Measurements from ENCODE around the gene VIPR2.
"Not testable (repeated sequence)": the region's sequence is repeated elsewhere in the genome, so short reads cannot be mapped to it uniquely, and the experiment has no call there.

Gene VIPR2

DNA sequence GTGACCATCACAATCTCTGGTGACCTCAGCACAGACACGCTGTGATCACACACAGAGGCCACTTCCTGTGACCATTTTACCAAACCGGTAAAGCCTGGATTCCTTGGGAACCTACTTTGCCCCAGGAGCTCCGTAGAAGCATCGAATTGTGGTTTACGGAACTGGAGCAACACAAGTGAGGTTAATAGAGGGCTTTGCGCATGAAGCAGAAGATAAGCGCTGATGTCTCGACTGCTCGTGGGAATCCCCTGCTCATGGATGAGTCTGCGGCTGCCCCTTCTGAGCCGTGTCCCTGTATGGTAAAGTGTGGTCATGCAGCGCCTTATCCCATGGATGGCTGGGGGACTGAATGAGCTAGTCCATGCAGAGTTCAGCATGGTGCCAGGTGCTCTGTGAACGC is 53.6 kb downstream of the VIPR2 start:
- DNase-seq (ENCODE audit: low spot score) = no peak

DNA sequence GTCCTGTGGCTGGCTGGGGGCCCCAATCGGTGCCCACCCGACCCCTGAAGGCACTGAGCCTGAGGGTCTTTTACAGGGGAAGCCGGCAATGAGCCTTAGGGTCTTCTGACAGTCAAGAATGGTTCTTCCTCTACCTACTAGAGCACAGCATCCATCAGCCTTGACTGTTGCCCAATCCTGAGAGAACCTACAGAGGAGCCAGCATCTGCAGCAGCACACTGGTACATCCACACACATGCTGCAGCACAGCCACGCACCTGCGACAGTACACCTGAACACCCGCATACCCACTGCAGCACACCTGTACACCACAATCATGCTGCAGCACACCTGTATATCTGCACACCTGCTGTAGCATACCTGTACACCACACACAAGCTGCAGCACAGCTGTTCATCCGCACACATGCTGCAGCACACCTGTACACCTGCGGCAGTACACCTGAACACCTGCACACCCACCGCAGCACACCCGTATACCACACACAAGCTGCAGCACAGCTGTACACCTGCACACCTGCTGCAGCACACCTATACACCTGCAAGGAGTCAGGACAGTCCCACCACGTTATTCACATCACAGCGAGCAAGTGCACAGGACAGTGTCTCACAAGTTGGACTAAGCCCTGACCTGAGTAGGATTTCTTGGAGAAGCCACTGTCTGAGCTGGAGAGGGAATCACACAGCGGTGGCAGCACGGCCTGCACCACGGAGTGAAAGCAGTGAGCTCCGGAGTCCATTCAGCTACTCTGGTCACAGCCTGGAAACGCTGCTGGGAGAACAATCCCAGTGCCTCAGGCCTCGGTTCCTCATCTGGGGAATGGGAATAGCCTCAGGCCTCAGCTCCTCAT is 56.4 kb downstream of the VIPR2 start:
- no peak for DNase-seq (ENCODE audit: low spot score)

DNA sequence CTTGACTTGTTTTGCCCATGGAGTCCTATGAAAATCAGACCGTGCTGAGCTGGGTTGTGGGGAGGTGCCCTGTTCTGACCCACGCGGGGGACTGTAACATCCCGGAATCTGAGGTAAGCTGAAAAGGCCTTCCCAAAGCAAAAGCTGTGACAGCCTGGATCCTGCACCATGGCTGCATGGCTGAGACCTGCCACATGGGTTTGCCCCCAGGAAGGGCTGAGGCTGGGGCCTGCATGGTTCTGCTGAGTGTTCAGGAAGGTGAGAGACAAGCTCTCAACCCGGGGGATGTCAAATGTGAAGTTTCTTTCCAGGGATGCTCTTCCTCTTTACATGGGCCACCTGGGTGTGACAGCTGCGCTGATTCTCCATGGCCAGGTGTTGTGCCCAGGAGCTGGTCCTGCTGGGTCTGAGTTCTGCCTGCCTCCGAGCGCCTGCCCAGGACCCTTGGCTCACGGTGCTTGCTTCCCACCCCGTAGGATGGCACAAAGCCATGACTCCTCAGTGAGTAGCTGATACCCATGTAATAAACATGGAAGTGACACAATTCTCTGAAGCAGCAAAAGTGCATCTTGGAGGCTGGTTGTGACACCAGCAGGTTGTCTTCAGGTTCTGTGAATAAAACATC is 58.3 kb downstream of the VIPR2 start:
- no peak for DNase-seq (ENCODE audit: low spot score)

DNA sequence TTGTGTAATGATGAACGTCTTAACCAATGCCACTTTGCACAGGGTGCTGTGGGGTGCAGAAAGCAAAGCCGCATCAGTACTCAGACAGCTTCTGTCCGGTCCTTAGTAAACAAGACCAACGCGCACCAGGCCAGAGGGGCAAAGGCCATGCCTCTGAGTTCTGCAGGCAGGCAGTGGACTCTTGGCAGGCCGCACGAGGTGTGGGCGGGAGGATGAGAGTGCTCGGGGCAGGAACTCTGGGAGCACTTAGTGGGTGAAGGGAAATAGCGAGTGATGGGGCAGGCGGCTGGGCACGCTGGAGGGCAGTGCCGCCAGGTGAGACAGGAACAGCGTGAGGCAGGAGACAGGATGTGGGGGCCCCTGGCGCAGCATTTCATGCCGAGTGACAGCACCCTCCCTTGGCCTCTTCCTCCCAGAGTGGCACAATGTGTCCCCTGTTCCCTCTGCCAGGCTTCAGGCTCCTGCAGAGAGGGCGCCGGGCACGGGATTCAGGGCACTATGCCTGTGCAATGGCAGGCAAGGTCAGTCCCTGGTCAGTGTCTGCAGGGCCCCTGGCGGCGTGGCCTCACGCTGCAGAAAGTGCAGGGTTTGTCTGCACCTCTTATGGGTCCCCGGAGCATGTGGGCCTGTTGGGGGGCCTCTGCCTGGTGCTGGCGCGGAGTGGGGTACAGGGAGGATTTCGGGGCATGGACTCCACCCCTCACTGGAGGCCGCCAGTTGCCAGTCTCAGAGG is 60.4 kb downstream of the VIPR2 start:
- no peak for DNase-seq (ENCODE audit: low spot score)

DNA sequence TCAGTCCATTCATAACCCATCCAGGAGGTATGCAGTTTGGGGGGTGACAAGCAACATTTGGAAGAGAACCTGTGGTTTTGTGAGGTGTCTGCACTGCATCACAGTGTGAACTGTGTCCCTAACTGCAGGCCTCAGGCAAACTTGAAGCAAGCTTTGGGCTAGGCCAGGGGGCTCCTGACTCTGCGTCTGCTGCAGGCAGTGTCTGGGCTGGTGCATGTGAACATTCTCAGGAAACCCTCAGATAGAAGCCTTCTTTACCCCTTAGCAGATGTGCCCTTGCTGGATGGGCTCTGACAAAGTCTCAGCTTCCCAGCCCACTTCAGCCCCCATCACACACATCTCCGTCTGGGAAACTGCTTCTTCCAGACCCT is 61.0 kb downstream of the VIPR2 start:
- DNase-seq (ENCODE audit: low spot score) = no peak

DNA sequence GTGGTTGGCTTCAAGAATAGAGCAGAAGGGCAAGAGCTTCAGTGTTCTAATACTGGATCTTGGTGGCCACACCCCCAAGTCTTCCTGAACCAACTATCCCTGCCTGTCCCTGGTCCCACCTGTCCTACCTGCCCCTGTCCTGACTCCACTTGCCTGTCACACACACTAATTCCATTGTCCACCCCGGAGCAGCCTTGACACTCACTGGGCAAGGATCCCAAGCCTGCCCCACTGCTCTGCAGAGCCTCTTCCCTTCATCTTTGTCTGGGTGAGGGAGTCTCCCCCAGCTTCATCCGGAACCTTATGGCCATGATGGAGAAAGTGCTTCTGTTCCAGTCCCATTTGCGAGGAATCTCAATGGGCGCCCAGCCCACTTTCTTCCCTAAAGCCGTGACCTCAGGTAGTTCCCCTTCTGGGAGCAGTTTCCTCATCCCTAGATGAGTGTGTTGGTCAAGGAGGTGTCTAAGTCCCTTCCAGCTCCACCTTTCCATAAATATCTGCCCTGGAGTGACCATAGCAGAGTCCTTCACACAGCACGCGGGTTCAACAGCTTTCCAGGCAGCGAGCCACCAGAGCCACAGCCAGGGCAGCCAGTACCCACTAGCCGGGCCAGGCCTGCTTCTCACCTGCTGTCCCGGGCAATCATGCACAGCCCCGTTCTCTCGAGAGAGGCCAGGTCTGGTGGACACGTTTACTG is 61.5 kb downstream of the VIPR2 start:
- DNase-seq (ENCODE audit: low spot score) = no peak

DNA sequence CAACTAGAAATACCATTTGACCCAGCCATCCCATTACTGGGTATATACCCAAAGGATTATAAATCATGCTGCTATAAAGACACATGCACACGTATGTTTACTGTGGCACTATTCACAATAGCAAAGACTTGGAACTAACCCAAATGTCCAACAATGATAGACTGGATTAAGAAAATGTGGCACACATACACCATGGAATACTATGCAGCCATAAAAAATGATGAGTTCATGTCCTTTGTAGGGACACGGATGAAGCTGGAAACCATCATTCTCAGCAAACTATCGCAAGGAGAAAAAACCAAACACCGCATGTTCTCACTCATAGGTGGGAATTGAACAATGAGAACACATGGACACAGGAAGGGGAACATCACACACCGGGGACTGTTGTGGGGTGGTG is 62.6 kb downstream of the VIPR2 start:
- not testable (repeated sequence) for DNase-seq (ENCODE audit: low spot score)

DNA sequence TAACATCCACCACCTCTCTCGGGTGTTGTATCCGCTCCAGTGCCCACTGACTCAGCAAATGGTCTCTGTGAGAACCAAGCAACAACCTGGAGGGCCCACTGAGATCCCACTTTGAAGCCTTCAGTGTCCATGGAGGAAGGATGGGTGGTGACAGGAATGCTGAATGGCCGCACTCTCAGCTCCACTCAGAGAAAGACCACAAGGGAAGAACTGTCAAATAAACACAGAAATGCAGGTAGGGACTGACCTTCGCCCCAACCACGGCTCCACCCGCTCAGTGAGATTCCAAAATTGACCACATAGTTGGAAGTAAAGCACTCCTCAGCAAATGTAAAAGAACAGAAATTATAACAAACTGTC is 65.8 kb downstream of the VIPR2 start:
- DNase-seq (ENCODE audit: low spot score) = no peak

DNA sequence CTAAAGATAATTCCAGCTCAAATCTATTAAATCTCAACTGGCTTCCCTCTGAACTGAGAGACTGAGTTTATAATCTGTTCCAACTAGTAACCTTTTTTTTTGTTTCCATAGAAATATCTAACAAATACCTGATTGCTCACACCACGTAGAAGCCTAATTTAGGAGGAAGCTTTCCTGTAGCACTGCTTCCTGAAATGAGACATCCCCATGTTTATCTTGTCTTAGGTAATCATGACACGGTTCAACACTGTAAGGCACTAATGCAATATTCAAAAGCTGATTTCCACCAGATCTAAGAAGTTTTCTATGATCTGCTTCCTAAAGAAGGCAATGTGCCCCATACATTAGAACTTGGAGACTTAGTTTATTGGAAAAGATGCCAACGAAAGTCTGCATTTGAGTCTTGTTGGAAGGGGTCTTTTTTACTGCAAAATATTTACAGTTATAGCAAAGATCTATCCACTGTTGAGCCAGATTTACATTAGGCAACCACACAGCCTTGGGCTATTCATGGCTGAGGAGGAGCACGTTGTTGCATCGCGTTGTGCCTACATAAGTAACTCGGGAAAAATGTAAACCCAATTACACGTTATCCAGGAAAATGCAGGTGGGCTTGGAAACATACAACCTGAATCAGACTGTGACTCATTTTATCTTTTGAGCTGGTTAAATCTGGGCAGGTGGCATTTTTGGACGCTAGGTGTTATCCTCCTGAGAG is 66.3 kb downstream of the VIPR2 start:
- DNase-seq (ENCODE audit: low spot score) = no peak

DNA sequence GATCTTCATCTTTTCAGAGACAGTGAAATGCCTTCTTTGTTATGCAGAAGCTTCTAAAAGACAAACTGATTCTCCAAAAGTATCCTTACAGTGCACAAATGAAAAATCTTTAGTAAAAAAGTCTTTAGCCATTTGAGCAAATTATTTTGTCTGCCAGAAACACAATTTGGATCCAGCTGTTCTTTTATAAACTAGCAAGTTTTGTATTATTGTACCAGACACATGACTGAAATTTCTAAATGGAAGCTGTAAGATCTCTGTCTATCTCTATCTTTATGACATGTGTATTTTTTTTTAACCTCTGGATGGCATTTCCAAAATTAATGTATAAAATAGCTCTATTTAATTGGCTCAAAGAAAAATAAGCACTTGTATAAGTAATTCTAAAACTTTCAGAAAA is 68.3 kb downstream of the VIPR2 start:
- no peak for DNase-seq (ENCODE audit: low spot score)

DNA sequence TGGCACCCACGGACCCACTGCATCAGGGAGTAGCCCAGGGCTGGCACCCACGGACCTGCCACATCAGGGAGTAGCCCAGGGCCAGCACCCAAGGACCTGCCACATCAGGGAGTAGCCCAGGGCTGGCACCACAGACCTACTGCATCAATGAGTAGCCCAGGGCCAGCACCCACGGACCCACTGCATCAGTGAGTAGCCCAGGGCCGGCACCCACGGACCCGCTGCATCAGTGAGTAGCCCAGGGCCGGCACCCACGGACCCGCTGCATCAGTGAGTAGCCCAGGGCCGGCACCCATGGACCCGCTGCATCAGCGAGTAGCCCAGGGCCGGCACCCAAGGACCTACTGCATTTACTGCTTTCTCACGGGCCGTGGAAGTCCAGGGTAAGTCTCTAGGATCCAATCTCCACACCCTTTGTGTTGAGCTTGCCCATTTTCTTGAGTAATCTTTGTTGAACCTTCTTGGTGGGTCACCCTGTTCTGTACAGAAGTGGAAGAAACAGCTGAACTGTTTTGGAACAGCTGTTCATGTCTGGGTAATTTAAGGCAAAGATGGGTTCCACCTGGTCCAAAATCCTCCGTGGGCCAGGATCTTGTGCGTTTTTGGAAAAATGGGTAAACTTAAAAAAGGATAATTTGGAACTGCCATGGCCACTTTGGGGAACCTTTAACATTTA is 69.0 kb downstream of the VIPR2 start:
- no peak for DNase-seq (ENCODE audit: low spot score)

DNA sequence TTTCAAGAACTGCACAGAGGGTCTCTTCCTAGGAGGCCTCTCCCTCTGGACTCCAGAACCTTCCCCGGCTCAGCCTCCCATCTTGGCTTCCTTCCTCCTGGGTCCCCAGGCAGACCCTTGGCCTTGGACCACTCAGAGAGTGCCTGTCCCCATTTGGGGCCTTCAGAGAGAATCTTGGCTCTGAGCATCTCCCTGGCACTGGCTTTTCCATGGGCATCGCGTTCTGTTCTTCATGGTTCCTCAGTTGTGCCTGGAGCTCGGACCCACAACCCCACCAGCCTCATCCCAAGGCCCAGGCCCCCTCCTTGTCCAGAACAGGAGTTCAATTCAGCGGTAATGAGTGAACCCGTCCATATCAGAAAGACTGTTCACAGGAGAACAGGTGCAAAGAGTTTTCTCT is 73.4 kb downstream of the VIPR2 start:
- DNase-seq (ENCODE audit: low spot score) = no peak

DNA sequence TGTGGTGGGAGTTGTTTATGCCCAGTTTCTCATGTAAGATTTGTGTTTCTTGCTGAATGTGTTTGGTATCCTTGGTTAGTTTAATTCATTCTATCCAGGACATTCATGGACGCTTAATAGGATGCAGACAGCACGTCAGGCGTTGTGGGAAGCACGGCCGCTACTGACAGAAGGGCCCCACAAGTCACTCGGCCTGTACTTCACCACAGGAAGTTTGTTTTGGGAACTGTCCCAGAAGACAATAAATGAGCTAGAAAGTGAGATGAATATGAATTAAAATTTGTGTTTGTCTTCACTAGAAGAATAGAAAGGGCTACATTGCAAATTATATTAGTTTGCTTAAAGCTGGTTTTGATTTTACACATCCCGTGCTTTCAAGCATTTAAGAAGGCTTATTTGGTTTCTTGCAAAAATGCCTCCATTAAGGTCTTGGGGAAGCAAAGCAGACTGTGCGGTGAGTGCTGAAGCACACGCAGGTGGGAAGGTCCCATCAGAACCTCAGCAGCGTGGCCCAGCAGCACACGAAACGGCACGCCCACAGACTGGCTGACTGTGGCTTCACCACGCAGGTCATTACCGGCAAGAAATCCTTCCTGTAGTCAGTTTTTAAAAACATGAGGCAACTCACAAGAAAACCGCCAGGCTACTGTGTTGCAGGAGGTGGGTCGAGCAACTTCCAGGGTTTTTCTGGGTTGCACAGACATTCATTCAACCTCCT is 74.1 kb downstream of the VIPR2 start:
- DNase-seq (ENCODE audit: low spot score) = no peak

DNA sequence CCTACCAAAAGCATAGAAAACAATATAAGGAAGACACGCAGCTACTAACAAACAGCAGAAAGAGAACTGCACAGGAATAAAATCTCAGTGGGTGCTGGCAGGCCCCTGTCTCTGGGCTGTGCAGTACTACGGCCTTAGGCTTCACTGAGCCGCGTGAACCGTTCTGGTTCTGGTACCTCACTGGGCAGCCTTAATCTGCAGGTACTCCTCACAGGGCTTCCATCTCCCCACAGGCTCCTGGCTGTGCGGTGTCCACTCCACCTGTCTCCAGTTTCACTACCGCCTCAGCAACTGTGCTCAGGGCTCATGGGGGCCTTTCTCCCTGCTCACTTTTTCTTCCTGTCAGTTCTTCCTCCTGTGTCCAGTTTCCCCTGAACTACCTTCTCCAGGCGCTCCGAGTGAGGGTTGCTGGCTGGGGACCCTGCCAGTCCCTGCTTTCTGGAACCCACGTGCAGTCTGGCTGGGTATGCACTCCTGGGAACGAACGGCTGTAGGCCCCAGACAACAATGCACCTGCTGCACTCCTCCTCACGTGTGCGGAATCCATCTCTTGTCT is 75.7 kb downstream of the VIPR2 start:
- no peak for DNase-seq (ENCODE audit: low spot score)

DNA sequence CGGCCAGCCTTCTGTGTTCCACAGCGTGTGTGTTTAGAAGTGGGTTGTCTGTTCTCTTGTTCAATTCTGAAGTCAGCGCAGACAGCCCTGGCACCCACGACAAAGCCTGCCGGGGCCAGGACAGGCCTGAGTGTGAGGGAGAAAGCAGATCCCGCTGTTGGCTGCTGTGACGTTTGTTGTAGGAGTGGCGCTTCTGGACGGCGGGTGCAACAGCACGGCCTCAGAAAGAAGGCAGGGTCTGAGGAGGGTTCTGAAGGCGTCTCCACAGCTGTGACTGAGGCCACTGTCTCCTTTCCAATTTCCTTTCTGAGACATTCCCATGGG is 76.2 kb downstream of the VIPR2 start:
- DNase-seq (ENCODE audit: low spot score) = peak; percentile 13

DNA sequence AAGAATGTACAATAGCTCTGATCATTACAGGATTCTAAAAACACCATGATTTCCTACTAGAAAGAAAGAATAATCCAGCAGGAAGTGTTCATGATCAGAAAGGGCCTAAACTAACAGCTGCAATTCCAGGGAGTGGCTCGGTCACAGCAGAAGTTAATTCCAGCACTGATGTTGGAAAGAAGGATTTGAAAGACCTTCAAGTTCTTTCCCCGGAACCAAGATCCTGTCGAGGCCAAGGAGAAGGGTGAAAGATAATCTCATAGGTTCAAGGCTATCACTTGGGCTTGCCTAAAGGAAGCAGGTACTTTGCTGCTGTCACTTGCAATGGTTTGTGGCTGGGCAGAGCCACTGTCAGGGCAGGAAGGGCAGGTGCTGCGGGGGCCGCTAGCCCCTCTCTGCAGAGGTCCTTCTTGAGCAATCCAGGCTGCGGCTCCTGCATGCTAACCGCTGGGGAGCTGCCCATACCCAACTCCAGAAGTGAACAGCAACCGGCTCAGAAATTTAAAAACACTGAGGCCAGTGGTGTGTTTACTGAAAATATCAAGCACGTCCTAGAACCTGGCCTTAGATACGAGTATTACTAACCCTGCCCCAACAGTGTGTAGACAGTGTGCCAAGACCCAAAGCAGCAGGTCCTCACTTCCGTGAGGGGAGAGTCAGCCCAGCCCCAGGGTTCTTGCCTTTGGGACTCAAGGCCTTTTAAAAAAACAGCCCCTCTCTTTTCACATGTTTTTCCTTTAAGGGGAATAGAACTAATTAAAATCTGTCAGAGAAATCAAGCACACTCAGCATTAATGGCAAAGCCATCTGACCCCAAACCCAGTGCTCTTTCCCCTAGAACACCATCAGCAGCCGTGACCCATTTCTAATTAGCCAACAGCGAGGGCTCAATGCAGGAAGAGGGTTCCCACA is 76.8 kb downstream of the VIPR2 start:
- no peak for DNase-seq (ENCODE audit: low spot score)

DNA sequence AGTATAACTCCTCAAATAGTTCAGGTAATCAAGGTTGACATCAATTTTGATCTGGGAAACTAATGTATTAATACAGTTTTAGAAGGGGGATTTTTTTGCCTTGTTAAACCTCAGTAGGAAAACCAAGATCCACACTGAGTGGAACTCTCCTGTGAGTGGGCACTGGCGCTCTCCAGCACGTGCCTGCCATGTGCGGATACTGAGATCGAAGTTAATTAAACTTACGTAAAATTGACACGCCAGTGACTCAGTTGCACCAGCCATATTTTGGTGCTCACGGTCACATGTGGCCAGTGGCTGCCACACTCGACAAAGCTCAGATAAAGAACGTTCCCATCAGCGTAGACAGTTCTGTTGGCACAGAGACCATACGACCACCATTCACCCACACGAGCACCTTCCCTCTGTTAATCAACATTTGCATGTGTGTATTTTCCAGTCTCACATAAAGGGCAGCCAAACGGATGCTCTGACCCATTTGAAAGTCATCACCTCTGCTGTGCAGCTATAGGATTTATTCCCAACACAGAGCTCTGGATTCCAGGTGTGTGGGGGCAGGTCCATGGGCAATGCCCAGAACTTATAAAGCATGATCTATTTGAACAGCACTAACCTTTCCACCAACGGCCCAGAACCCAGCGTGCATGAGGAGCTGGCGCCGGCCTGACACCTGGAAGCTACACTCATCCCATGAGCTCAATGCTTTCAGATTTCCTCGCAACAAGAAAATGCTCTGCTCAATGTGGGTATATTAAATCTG is 77.7 kb downstream of the VIPR2 start:
- no peak for DNase-seq (ENCODE audit: low spot score)

DNA sequence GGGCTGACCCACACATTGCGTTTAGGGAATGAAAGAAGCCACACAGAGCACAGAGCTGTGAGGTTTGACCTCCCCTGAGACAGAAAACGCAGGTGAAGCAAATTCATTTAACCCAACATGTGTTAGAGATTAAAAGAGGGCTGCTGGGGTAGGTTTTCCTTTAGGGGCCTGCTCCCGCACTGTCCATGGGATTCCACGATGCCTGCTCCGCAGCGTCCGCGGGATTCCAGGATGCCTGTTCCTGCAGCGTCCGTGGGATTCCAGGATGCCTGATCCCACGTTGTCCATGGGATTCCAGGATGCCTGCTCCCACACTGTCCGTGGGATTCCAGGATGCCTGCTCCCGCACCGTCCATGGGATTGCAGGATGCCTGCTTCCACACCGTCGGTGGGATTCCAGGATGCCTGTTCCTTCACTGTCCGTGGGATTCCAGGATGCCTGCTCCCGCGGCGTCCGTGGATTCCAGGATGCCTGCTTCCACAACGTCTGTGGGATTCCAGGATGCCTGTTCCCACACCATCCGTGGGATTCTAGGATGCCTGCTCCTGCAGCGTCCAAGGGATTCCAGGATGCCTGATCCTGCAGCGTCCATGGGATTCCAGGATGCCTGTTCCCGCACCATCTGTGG is 78.7 kb downstream of the VIPR2 start:
- no peak for DNase-seq (ENCODE audit: low spot score)

All from cerebellar cortex (tissue), 1 donor.